A549 treated with Mapracorat at 1 μM for 4 hours (cell line): Measurements from ENCODE around the gene UXT. TPM values are rescaled to one million over a fixed set of nuclear protein-coding genes. Genes with fewer than 3 reads are reported as not detected.

Source experiments
- total RNA-seq: library from RNA; stranded (reverse); fragments of 200-300 nt; extraction: Qiagen RNA extraction; gene quantifications from 5 replicates; pipeline ENCODE4 v1.2.3, GENCODE V29; 2022

The UXT gene
- 171 to 187 TPM (median 181 TPM) in 5 replicates for total RNA-seq

GRCh38 chrX:47658684-47659420 is at the start of gene UXT:
UXT (minus strand) TSS chrX:47659180; CDS start chrX:47658927, 253 bp downstream.

GRCh38 chrX:47650164-47651042 is 8.6 kb downstream of the UXT start, which contains the start of gene ELK1:
ELK1 (minus strand) TSS chrX:47650563; CDS start chrX:47641441, 9,122 bp downstream.

GRCh38 chrX:47629419-47630200 is 29.4 kb downstream of the UXT start, which contains the start of gene CFP:
CFP (minus strand) TSS chrX:47629930; CDS start chrX:47629844, 86 bp downstream.

GRCh38 chrX:47619486-47620302 is 39.3 kb downstream of the UXT start, which contains the start of gene SYN1:
SYN1 (minus strand) TSS chrX:47619857; CDS start chrX:47619728, 129 bp downstream.

Other genes starting within 250 kb of the UXT start
- gene ZNF41, start 176.0 kb downstream of the UXT start, total RNA-seq, result 3.7 to 4.3 TPM (median 4.0 TPM) in 5 replicates
- 44.4 to 55.7 TPM (median 54.0 TPM) in 5 replicates for gene ARAF, start 98.0 kb downstream of the UXT start, total RNA-seq
- gene TIMP1, start 76.7 kb downstream of the UXT start, total RNA-seq, result 257 to 280 TPM (median 264 TPM) in 5 replicates
- 0.15 to 0.36 TPM (median 0.22 TPM) in 5 replicates for gene SYN1, start 39.3 kb downstream of the UXT start, total RNA-seq
- 0.17 to 1.2 TPM (median 0.75 TPM) in 5 replicates for gene CFP, start 29.2 kb downstream of the UXT start, total RNA-seq
- gene ELK1, start 8.6 kb downstream of the UXT start, total RNA-seq, result 29.4 to 38.8 TPM (median 37.6 TPM) in 5 replicates
- gene ZNF81, start 177.7 kb upstream of the UXT start, total RNA-seq, result 3.0 to 7.5 TPM (median 5.8 TPM) in 5 replicates